Activated CD8-positive, alpha-beta T cell treated with anti-CD3 and anti-CD28 coated beads, Interleukin-2, amount 10 ng/mL, durations not matched to agents 7 days and 5 days (primary cell): ENCODE results near the gene LPAR5. TPM values are rescaled to one million over a fixed set of nuclear protein-coding genes. Genes with fewer than 3 reads are reported as not detected.

Experiments
- ATAC-seq: fragments of 150-1000 bp; cut with Tn5 transposase; one replicate; pipeline ENCODE4 v1.10.0; 2021; ENCODE audit warnings: moderate library complexity
- CTCF ChIA-PET: fragments of 350-600 bp; sonication (Branson Sonifier 250); formaldehyde crosslinking; loops from one replicate; lab custom pipeline; 2021; ENCODE audit warnings: antibody characterized with exemption; lab: Charles Lee
- POLR2A ChIA-PET: fragments of 350-600 bp; sonication (Branson Sonifier 250); formaldehyde crosslinking; loops from one replicate; lab custom pipeline; 2021; ENCODE audit warnings: antibody characterized with exemption; lab: Charles Lee
- DNase-seq: peaks from one replicate; pipeline ENCODE4 v3.0.0-alpha.2; 2020
- H3K27ac Mint-ChIP-seq: one replicate; pipeline ENCODE4 v1.8.0; 2021; ENCODE audit warnings: mild to moderate bottlenecking, mixed read lengths
- H3K27me3 Mint-ChIP-seq: one replicate; pipeline ENCODE4 v1.8.0; 2021; ENCODE audit warnings: low read depth, mixed read lengths
- H3K36me3 Mint-ChIP-seq: one replicate; pipeline ENCODE4 v1.8.0; 2021; ENCODE audit warnings: low read depth, mixed read lengths
- H3K4me1 Mint-ChIP-seq: one replicate; pipeline ENCODE4 v1.8.0; 2021; ENCODE audit warnings: low read depth, mixed read lengths
- H3K4me3 Mint-ChIP-seq: one replicate; pipeline ENCODE4 v1.8.0; 2021; ENCODE audit warnings: mild to moderate bottlenecking, mixed read lengths
- H3K9me3 Mint-ChIP-seq: one replicate; pipeline ENCODE4 v1.8.0; 2022; ENCODE audit warnings: mixed read lengths; ENCODE audit not compliant: insufficient read depth
- total RNA-seq, 2 experiments: library from RNA; stranded (reverse); gene quantifications; one replicate each; pipeline ENCODE4 v1.2.3, GENCODE V29; 2021

LPAR5 gene
- total RNA-seq, 2 experiments from 2014 or later, result 16.5 to 16.8 TPM

- DNase-seq, result no peak
- peaks cover 35% of the 10 kb centered on the region for H3K4me1 Mint-ChIP-seq
- H3K4me3 Mint-ChIP-seq, result no peak overlapping the region
- H3K36me3 Mint-ChIP-seq, result peaks cover 10% of the 10 kb centered on the region
- H3K27me3 Mint-ChIP-seq, result peaks cover 14% of the 10 kb centered on the region
- CTCF ChIA-PET, result no interaction called here
- peaks cover 13% of the 10 kb centered on the region for H3K9me3 Mint-ChIP-seq
- POLR2A ChIA-PET, result interaction anchor here (0.9 to 1.4 kb wide), 2 partner anchors 28 to 171 kb away, joined by 3 read pairs; no protein-coding TSS in a partner anchor
- ATAC-seq, result no peak
- H3K27ac Mint-ChIP-seq, result peak overlapping the region; percentile 2
Observed at GRCh38 chr12:6639151-6639801, 3.5 kb upstream of the LPAR5 start.

GRCh38 chr12:6638305-6638704, 2.5 kb upstream of the LPAR5 start:
- DNase-seq, result no peak
- H3K9me3 Mint-ChIP-seq, result peaks cover 4% of the 10 kb centered on the region
- ChIA-PET POLR2A (no interaction called here), CTCF (no interaction called here)
- H3K4me1 Mint-ChIP-seq, result peaks cover 36% of the 10 kb centered on the region
- no peak overlapping the region for H3K4me3 Mint-ChIP-seq
- peaks cover 3% of the 10 kb centered on the region for H3K36me3 Mint-ChIP-seq
- peak overlapping the region; percentile 2 for H3K27ac Mint-ChIP-seq
- no peak for ATAC-seq
- H3K27me3 Mint-ChIP-seq, result peaks cover 14% of the 10 kb centered on the region

- Mint-ChIP-seq H3K4me1 (peaks cover 65% of the 10 kb centered on the region), H3K36me3 (peaks cover 2% of the 10 kb centered on the region)
Observed at GRCh38 chr12:6635375-6635855, 344 bp downstream of the LPAR5 start.

DNA sequence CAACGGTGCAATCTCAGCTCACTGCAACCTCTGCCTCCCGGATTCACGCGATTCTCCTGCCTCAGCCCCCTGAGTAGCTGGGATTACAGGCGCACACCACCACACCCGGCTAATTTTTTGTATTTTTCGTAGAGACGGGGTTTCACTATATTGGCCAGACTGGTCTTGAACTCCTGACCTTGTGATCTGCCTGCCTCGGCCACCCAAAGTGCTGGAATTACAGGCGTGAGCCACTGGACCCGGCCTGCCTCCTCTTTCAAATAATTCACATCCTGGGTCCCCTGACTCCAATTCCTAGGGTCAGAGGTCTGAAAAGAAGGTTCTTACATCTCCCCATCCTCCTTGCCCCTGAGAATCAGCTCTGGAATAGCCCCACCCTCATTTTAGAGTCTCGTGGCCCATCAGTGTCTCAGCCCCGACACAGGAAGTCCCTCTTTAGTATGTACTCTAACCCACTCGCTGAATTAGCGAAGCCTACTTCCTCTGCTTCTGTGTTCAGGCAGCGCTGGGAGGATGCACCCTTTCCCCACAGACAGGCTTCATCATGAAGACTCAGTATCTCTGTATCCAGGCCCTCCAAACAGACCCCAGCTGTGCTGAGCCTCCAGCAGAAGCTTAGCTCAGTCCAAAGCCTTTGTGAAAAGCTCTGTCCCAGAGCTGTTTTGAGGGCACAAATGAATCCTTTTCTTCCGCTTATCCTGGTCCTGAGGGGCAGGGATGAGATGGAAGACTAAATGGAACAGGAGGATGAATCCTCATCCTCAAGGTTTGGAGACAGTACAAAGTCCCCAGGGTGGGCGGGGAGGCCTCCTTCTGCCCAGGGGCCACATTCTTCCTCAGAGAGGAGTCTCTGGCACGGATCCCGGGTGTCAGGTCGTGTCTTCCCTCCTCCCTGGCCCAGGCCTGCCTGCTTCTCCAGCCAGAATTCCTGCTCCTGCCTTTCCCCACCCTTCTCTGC, 3.5 kb downstream of the LPAR5 start:
- CTCF ChIA-PET, result interaction anchor here (0.7 to 2.7 kb wide), 10 partner anchors 9 to 121 kb away, joined by 3 to 11 read pairs (median 4); partner anchors contain the start of genes MLF2 and ZNF384

More at GRCh38 chr12:6635375-6635855, 344 bp downstream of the LPAR5 start:
- DNase-seq (peak; percentile 80), ATAC-seq (peak; percentile 70)
- Mint-ChIP-seq H3K4me3 (peak overlapping the region; percentile 77), H3K27ac (peak overlapping the region; percentile 89), H3K27me3 (no peaks in the 10 kb centered on the region), H3K9me3 (no peaks in the 10 kb centered on the region)
- POLR2A ChIA-PET, result interaction anchor here (0.7 to 2.0 kb wide), 20 partner anchors 9 to 139 kb away, joined by 3 to 10 read pairs (median 4); partner anchors contain the start of genes ACRBP, COPS7A, MLF2 and ZNF384
- CTCF ChIA-PET, result interaction anchor here (0.5 to 1.7 kb wide), 13 partner anchors 10 to 329 kb away, joined by 3 to 11 read pairs (median 3); partner anchors contain the start of genes MLF2, PTMS and ZNF384

DNA sequence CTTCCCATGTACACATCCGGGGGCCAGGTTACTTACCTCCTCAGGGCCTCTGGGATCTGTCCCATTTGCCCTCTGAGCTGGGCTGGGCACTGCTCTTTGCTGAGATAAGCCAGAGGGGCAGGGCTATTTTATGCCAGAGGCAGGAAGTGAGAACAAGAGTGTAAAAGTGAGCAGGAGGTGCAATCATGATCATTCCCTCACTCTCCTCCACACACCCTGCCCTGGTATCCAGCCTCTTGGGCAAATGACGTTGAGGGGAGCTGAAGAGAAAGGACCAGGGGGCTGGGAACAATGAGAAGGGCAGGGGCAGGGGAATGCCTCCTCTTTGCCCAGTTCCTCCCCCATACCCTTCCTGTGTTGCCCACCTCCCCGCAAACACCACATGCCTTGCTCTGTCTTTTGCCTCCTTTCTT, 4.2 kb downstream of the LPAR5 start:
- H3K4me3 Mint-ChIP-seq, result peak overlapping the region; percentile 76
- no peaks in the 10 kb centered on the region for H3K27me3 Mint-ChIP-seq
- ChIA-PET CTCF (interaction anchor here (0.9 to 2.7 kb wide), 8 partner anchors 10 to 122 kb away, joined by 3 to 11 read pairs (median 4); partner anchors contain the start of gene MLF2), POLR2A (interaction anchor here (0.7 to 2.5 kb wide), 16 partner anchors 10 to 327 kb away, joined by 3 to 13 read pairs (median 4); partner anchors contain the start of genes CDCA3, CHD4, COPS7A and USP5)
- peaks cover 4% of the 10 kb centered on the region for H3K36me3 Mint-ChIP-seq
- H3K4me1 Mint-ChIP-seq, result peaks cover 72% of the 10 kb centered on the region
- ATAC-seq, result peak; percentile 29
- H3K9me3 Mint-ChIP-seq, result no peaks in the 10 kb centered on the region
- peak overlapping the region; percentile 96 for H3K27ac Mint-ChIP-seq
- DNase-seq, result peak; percentile 44

More for the DNA sequence above, 3.5 kb downstream of the LPAR5 start:
- Mint-ChIP-seq H3K27ac (peak overlapping the region; percentile 96), H3K36me3 (peaks cover 2% of the 10 kb centered on the region), H3K4me3 (peak overlapping the region; percentile 76), H3K4me1 (peaks cover 70% of the 10 kb centered on the region), H3K27me3 (no peaks in the 10 kb centered on the region), H3K9me3 (no peaks in the 10 kb centered on the region)
- peak; percentile 66 for ATAC-seq
- peak; percentile 81 for DNase-seq
- POLR2A ChIA-PET, result interaction anchor here (0.5 to 2.5 kb wide), 15 partner anchors 11 to 311 kb away, joined by 3 to 13 read pairs (median 5); partner anchors contain the start of genes CDCA3, CHD4, COPS7A and RNU7-1

DNA sequence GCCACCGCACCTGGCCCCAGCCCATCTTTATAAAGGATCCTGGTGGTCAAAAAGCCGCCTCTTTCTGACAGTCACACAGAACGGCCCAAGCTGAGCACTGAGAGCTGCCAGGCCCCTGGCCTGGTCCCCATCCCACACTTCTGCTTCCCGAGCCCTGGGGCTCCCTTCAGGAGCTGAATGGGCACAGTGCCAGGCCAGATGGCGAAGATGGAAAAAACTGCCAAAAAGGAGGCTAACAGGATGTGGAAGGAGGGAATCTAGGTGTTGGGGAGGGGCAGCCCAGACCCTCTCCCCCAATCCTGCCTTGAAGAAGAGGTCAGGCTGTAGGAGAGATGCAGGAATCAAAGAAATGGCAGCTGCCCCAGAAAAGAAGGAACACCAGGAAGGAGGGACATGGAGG, 5.0 kb downstream of the LPAR5 start:
- Mint-ChIP-seq H3K9me3 (no peaks in the 10 kb centered on the region), H3K4me3 (peak overlapping the region; percentile 76), H3K36me3 (peaks cover 7% of the 10 kb centered on the region), H3K27ac (peak overlapping the region; percentile 96), H3K27me3 (no peaks in the 10 kb centered on the region), H3K4me1 (peaks cover 68% of the 10 kb centered on the region)
- ChIA-PET POLR2A (interaction anchor here (0.7 to 2.5 kb wide), 7 partner anchors 9 to 328 kb away, joined by 3 to 13 read pairs (median 3); partner anchors contain the start of gene ZNF384), CTCF (interaction anchor here (1.0 to 3.9 kb wide), 8 partner anchors 10 to 477 kb away, joined by 3 to 24 read pairs (median 7); partner anchors contain the start of gene MLF2)
- DNase-seq (no peak), ATAC-seq (no peak)

DNA sequence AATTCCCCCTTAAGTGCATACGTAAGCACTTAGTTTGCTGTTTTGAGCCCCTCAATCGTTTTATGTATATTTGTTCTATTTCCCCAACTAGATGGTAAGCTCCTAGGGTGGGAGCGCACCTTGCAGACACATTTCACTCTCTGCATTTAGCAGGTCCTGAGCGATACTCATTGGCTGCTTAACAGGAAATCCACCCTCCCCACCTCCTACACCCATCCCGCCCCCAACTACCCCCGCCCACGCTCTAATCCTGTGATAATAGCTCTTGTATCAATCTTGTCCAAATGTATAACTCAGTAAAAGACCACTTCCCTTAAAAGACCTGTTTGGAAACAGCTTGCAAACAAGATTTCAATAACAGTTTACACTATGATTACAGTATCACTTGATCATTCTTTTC, 8.1 kb downstream of the LPAR5 start:
- H3K4me1 Mint-ChIP-seq, result peaks cover 46% of the 10 kb centered on the region
- no peaks in the 10 kb centered on the region for H3K27me3 Mint-ChIP-seq
- H3K36me3 Mint-ChIP-seq, result peaks cover 7% of the 10 kb centered on the region
- ATAC-seq (peak; percentile 75), DNase-seq (peak; percentile 69)
- peak overlapping the region; percentile 78 for H3K4me3 Mint-ChIP-seq
- no peaks in the 10 kb centered on the region for H3K9me3 Mint-ChIP-seq
- CTCF ChIA-PET, result interaction anchor here (0.6 to 3.9 kb wide), 7 partner anchors 8 to 207 kb away, joined by 3 to 24 read pairs (median 3); partner anchors contain the start of gene ZNF384
- POLR2A ChIA-PET, result interaction anchor here (0.8 to 2.6 kb wide), 4 partner anchors 16 to 224 kb away, joined by 3 to 7 read pairs (median 4); partner anchors contain the start of genes MLF2, USP5 and ZNF384
- H3K27ac Mint-ChIP-seq, result peak overlapping the region; percentile 83

DNA sequence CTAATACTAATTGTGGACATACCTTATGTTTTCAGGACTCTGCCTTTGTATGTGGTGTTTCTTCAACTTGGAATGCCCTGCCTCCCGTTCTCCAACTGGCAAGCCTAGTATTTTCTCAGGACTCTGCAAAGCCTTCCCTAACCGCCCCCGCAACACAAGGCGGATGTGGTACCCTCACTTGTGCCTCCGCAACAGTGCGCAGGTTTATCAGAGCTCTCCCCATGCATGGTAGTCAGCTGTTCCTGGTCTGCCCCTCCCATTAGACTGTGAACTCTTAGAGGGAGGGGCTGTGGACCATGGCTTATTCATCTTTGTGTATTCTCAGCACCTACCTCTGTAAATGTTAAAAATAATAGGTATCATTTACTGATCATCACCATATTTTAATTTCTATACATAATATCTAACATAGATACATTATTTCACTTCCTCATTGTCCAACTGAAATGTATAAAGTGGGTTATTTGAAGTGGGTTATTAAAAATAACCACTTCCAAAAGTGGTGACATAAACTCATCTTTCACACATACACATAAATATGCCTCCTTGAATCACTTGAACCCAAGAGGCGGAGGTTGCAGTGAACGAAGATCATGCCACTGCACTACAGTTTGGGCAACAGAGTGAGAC, 9.0 kb downstream of the LPAR5 start:
- DNase-seq (no peak), ATAC-seq (no peak)
- H3K9me3 Mint-ChIP-seq, result no peaks in the 10 kb centered on the region
- H3K36me3 Mint-ChIP-seq, result peaks cover 5% of the 10 kb centered on the region
- ChIA-PET CTCF (interaction anchor here (0.7 to 3.9 kb wide), 3 partner anchors 7 to 208 kb away, joined by 3 to 24 read pairs (median 3); no protein-coding TSS in a partner anchor), POLR2A (interaction anchor here (1.0 to 2.6 kb wide), 3 partner anchors 8 to 126 kb away, joined by 3 to 7 read pairs (median 4); partner anchors contain the start of genes MLF2 and ZNF384)
- H3K4me1 Mint-ChIP-seq, result peaks cover 37% of the 10 kb centered on the region
- peak overlapping the region; percentile 39 for H3K27ac Mint-ChIP-seq
- peak overlapping the region; percentile 78 for H3K4me3 Mint-ChIP-seq
- no peaks in the 10 kb centered on the region for H3K27me3 Mint-ChIP-seq

- DNase-seq, result no peak
- CTCF ChIA-PET, result interaction anchor here (0.8 to 6.5 kb wide), 19 partner anchors 8 to 214 kb away, joined by 3 to 33 read pairs (median 6); partner anchors contain the start of genes LPAR5, MLF2, P3H3 and ZNF384
- POLR2A ChIA-PET, result interaction anchor here (0.7 to 2.1 kb wide), 5 partner anchors 8 to 64 kb away, joined by 3 to 12 read pairs (median 5); partner anchors contain the start of gene LPAR5
- peaks cover 24% of the 10 kb centered on the region for H3K4me1 Mint-ChIP-seq
- H3K27me3 Mint-ChIP-seq, result no peaks in the 10 kb centered on the region
- H3K27ac Mint-ChIP-seq, result peak overlapping the region; percentile 64
- no peaks in the 10 kb centered on the region for H3K9me3 Mint-ChIP-seq
- peaks cover 24% of the 10 kb centered on the region for H3K36me3 Mint-ChIP-seq
- H3K4me3 Mint-ChIP-seq, result peak overlapping the region; percentile 64
- ATAC-seq, result no peak
Observed at GRCh38 chr12:6620885-6621274, 14.9 kb downstream of the LPAR5 start.
